GM12864 (cell line): ENCODE results near the gene GMDS.

ENCODE experiments used
- DNase-seq: peaks from one replicate; pipeline ENCODE4 v3.0.0-alpha.2; 2011; ENCODE audit warnings: low read depth
- H3K4me3 ChIP-seq: 2 replicates; pipeline ENCODE4 v1.5.1; 2011; ENCODE audit warnings: mild to moderate bottlenecking, low read depth, low read length, control low read depth
- CTCF ChIP-seq: IDR thresholded peaks from 2 replicates; pipeline ENCODE4 v1.5.1; 2011; ENCODE audit warnings: low read depth, mild to moderate bottlenecking, moderate library complexity, low read length, control low read depth, inconsistent platforms; ENCODE audit errors: missing control alignments

GMDS gene

DNA sequence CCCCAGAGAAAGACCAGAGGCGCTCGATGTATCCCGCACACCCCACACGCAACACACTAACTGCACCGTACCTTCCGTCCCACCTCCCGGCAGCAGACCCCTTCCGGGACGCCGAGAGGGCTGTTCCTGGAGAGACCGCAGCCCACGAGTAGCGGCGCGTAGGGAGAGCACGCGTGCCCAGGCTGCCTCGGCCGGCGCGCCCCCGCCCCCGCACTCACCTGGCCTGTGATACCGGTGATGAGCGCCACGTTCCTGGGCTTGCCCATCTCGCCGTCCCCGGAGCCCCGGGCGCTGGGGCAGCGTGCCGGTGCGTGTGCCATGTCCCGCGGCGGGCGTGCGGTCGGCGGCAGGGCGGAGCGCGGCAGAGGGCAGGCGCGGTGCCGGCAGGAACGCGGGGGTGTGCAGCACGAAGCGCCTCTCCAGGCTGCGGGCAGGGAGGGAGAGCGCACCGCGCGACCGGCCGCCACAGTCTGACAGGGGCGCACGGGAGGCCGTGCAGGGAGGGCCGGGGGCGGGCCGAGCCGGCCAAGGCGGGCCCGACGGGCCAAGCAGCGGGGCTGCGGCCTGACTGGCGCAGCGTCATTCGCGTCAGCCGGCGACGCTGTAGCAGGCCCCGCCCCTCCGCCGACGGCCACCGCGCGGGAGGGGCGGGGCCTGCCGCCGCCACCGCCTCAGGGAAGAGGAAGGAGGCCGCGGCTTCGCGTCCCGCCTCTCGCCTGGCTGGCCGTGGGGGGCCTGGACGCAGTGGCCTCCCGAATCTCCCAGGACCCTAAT is at the start of gene GMDS:
Gene GMDS, minus strand, starts transcription at position 503 of the 774 bp plus-strand sequence.
- TF ChIP-seq CTCF: no peak
- peak within 1 kb of the TSS; percentile 97 for H3K4me3 ChIP-seq
- DNase-seq: peak; percentile 61

DNA sequence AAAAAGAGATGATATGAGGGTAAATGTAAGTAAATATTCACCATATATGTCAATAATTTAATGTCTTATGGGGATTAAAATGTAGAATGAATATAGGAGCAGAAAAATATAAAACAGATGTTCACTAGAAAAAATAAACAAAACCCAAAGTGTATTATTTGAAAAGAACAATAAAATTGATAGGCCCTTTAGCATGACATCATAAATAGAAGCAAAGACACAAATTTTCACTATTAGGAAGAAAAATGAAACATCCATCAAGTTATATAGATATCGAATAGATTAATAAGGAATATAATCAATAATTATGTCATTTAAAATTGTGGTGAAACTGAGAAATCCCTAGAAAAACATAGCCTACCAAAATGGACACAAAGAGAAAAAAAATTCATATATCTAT is 40.1 kb upstream of the GMDS start:
- H3K4me3 ChIP-seq: no peak overlapping the region
- DNase-seq: no peak
- no peak for TF ChIP-seq CTCF

- TF ChIP-seq CTCF: no peak
- no peak overlapping the region for H3K4me3 ChIP-seq
- no peak for DNase-seq
Observed at GRCh38 chr6:2275892-2276242, 30.5 kb upstream of the GMDS start.

GRCh38 chr6:2274981-2275891 is 29.8 kb upstream of the GMDS start:
- DNase-seq: no peak
- TF ChIP-seq CTCF: no peak
- H3K4me3 ChIP-seq: no peak overlapping the region

GRCh38 chr6:2272696-2273095 is 27.3 kb upstream of the GMDS start:
- no peak overlapping the region for H3K4me3 ChIP-seq
- DNase-seq: no peak
- TF ChIP-seq CTCF: no peak

DNA sequence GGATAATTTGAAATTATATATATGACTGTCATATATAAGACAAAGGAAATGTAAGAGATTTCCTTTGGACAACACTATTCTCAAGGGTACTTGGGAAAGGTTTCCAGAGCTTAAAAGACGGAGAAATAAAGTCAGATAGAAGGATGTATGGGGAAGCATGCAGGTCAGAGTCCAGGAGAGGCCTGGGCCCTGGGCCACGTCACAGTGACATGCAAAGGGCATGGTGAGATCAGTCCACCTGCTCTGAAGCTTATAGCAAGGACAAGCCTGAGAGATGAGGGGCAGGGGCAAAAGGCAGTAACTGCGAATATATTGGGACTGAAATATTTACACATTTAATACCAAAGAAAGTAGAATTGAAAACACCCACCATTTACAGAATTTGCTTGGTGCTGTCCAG is 24.6 kb upstream of the GMDS start:
- H3K4me3 ChIP-seq: no peak overlapping the region
- TF ChIP-seq CTCF: no peak
- DNase-seq: no peak
